H1 (cell line): ENCODE measurements around the gene RAPGEF1.

Source experiments
- CEBPB ChIP-seq: IDR thresholded peaks from 2 replicates; pipeline ENCODE4 v1.6.1; 2012; ENCODE audit warnings: low read depth, low read length
- GTF2F1 ChIP-seq: IDR thresholded peaks from 2 replicates; pipeline ENCODE4 v1.6.1; 2012; ENCODE audit warnings: low read depth, low read length, improper control_type of control experiment, borderline replicate concordance
- POLR2A ChIP-seq, 2 experiments: IDR thresholded peaks; 1 replicate in 1 of 2; 2 replicates in 1 of 2; pipeline ENCODE4 v1.6.1; 2011; ENCODE audit warnings: low read depth in 2 of 2, low read length in 2 of 2, mild to moderate bottlenecking in 2 of 2; ENCODE audit errors: control extremely low read depth in 1 of 2
- SIX5 ChIP-seq: IDR thresholded peaks from 2 replicates; pipeline ENCODE4 v1.6.1; 2011; ENCODE audit warnings: mild to moderate bottlenecking, low read depth, low read length
- TBP ChIP-seq: IDR thresholded peaks from 2 replicates; pipeline ENCODE4 v1.6.1; 2011; ENCODE audit warnings: low read depth, low read length, improper control_type of control experiment
- YY1 ChIP-seq: IDR thresholded peaks from 2 replicates; pipeline ENCODE4 v1.6.1; 2011; ENCODE audit warnings: low read depth, mild to moderate bottlenecking, low read length
- TF ChIP-seq, protein P1 (sequence below), 3 experiments: IDR thresholded peaks; 1 replicate in 2 of 3; 2 replicates in 1 of 3; pipeline versions ENCODE4 v1.5.1 to v1.6.1; 2011; ENCODE audit warnings: low read length in 3 of 3, mild to moderate bottlenecking in 3 of 3, inconsistent platforms in 2 of 3, low read depth in 1 of 3, moderate library complexity in 1 of 3; ENCODE audit not compliant: insufficient read depth in 1 of 3; ENCODE audit errors: control extremely low read depth in 1 of 3

GRCh38 chr9:131727795-131728545 lies 11.9 kb downstream of the RAPGEF1 start:
- TF ChIP-seq, protein P1, sequence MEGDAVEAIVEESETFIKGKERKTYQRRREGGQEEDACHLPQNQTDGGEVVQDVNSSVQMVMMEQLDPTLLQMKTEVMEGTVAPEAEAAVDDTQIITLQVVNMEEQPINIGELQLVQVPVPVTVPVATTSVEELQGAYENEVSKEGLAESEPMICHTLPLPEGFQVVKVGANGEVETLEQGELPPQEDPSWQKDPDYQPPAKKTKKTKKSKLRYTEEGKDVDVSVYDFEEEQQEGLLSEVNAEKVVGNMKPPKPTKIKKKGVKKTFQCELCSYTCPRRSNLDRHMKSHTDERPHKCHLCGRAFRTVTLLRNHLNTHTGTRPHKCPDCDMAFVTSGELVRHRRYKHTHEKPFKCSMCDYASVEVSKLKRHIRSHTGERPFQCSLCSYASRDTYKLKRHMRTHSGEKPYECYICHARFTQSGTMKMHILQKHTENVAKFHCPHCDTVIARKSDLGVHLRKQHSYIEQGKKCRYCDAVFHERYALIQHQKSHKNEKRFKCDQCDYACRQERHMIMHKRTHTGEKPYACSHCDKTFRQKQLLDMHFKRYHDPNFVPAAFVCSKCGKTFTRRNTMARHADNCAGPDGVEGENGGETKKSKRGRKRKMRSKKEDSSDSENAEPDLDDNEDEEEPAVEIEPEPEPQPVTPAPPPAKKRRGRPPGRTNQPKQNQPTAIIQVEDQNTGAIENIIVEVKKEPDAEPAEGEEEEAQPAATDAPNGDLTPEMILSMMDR (IDR thresholded peaks at IDR 0.05; ENCODE audit: control extremely low read depth in 1 of 3, insufficient read depth in 1 of 3, low read depth in 1 of 3, low read length in 3 of 3), result no peak
- TF ChIP-seq YY1 (no peak), GTF2F1 (no peak), POLR2A (IDR thresholded peaks at IDR 0.05; ENCODE audit: control extremely low read depth in 1 of 2, low read depth in 2 of 2, low read length in 2 of 2) (no peak), SIX5 (no peak), TBP (no peak), CEBPB (no peak)
